Measurements from ENCODE around the gene PKP3. TPM values are rescaled to one million over a fixed set of nuclear protein-coding genes. Genes with fewer than 3 reads are reported as not detected.

The PKP3 gene
- total and polyA plus RNA-seq, 2 donors (not counting 1 experiment from before 2014, with no cell fraction given) = 0.78 TPM; not detected in 1

GRCh38 chr11:432501-433100 lies 38.6 kb downstream of the PKP3 start:
- Mint-ChIP-seq H3K4me1 (peaks cover 3% of the 10 kb centered on the region), H3K27me3 (no peaks in the 10 kb centered on the region), H3K9me3 (ENCODE audit: insufficient read depth) (no peaks in the 10 kb centered on the region), H3K4me3 (no peak overlapping the region), H3K27ac (no peak overlapping the region)
- H3K36me3 ChIP-seq (replicated peaks in 1 of 2; ENCODE audit: control extremely low read depth in 1 of 2, control insufficient read depth in 1 of 2, extremely low read depth in 1 of 2, insufficient read depth in 2 of 2, low read length in 1 of 2) = no peaks in the 10 kb centered on the region
- no peaks in the 10 kb centered on the region for H4K20me1 ChIP-seq (ENCODE audit: control insufficient read depth, insufficient read depth, low read length, poor library complexity, severe bottlenecking)
- intact Hi-C loops (cut with micrococcal nuclease) = no loop called here
- ATAC-seq (ENCODE audit: low read depth) = no peak
- H3K4me3 ChIP-seq (ENCODE audit: control extremely low read depth in 1 of 5, extremely low read depth in 1 of 5, insufficient read depth in 1 of 5, low read depth in 2 of 5, low read length in 4 of 5) = no peak overlapping the region
- no peak for DNase-seq
- H3K27me3 ChIP-seq (replicated peaks in 1 of 4; ENCODE audit: control extremely low read depth in 1 of 4, control insufficient read depth in 3 of 4, insufficient read depth in 4 of 4, low read length in 3 of 4) = no peaks in the 10 kb centered on the region
- no peaks in the 10 kb centered on the region for H3K9me3 ChIP-seq (ENCODE audit: control extremely low read depth in 1 of 3, control insufficient read depth in 2 of 3, insufficient read depth in 1 of 3, low read length in 2 of 3)
- TF ChIP-seq EZH2 (IDR thresholded peaks at IDR 0.05; ENCODE audit: borderline replicate concordance, insufficient read depth, low read depth, low read length, poor library complexity, severe bottlenecking) = no peak
- TF ChIP-seq, protein P1, sequence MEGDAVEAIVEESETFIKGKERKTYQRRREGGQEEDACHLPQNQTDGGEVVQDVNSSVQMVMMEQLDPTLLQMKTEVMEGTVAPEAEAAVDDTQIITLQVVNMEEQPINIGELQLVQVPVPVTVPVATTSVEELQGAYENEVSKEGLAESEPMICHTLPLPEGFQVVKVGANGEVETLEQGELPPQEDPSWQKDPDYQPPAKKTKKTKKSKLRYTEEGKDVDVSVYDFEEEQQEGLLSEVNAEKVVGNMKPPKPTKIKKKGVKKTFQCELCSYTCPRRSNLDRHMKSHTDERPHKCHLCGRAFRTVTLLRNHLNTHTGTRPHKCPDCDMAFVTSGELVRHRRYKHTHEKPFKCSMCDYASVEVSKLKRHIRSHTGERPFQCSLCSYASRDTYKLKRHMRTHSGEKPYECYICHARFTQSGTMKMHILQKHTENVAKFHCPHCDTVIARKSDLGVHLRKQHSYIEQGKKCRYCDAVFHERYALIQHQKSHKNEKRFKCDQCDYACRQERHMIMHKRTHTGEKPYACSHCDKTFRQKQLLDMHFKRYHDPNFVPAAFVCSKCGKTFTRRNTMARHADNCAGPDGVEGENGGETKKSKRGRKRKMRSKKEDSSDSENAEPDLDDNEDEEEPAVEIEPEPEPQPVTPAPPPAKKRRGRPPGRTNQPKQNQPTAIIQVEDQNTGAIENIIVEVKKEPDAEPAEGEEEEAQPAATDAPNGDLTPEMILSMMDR (IDR thresholded peaks at IDR 0.05) = no peak
- no peak overlapping the region for H3K9ac ChIP-seq (ENCODE audit: low read length)
- H3K79me2 ChIP-seq (ENCODE audit: control insufficient read depth, insufficient read depth, low read length) = no peaks in the 10 kb centered on the region
- no peaks in the 10 kb centered on the region for H3K4me1 ChIP-seq (ENCODE audit: control insufficient read depth in 2 of 2, insufficient read depth in 2 of 2, low read length in 2 of 2)
- no peak overlapping the region for H3K4me2 ChIP-seq (replicated peaks; ENCODE audit: low read depth, low read length, poor library complexity, severe bottlenecking)
- no peak overlapping the region for H3K27ac ChIP-seq (ENCODE audit: low read length in 2 of 2)
- ChIA-PET CTCF (no interaction called here), POLR2A (no interaction called here)
- no peak overlapping the region for H2AFZ ChIP-seq (ENCODE audit: insufficient read depth, low read depth, low read length, poor library complexity, severe bottlenecking)
- 94% methylated on average over 20 of the region's 20 CpGs for WGBS (ENCODE audit: insufficient coverage)

GRCh38 chr11:433111-433510 lies 39.1 kb downstream of the PKP3 start:
- Histone ChIP-seq H3K4me2 (replicated peaks; ENCODE audit: low read depth, low read length, poor library complexity, severe bottlenecking) (no peak overlapping the region), H2AFZ (ENCODE audit: insufficient read depth, low read depth, low read length, poor library complexity, severe bottlenecking) (no peak overlapping the region), H3K36me3 (replicated peaks in 1 of 2; ENCODE audit: control extremely low read depth in 1 of 2, control insufficient read depth in 1 of 2, extremely low read depth in 1 of 2, insufficient read depth in 2 of 2, low read length in 1 of 2) (no peaks in the 10 kb centered on the region), H4K20me1 (ENCODE audit: control insufficient read depth, insufficient read depth, low read length, poor library complexity, severe bottlenecking) (no peaks in the 10 kb centered on the region), H3K27ac (ENCODE audit: low read length in 2 of 2) (no peak overlapping the region), H3K4me3 (ENCODE audit: control extremely low read depth in 1 of 5, extremely low read depth in 1 of 5, insufficient read depth in 1 of 5, low read depth in 2 of 5, low read length in 4 of 5) (no peak overlapping the region), H3K9me3 (ENCODE audit: control extremely low read depth in 1 of 3, control insufficient read depth in 2 of 3, insufficient read depth in 1 of 3, low read length in 2 of 3) (no peaks in the 10 kb centered on the region), H3K79me2 (ENCODE audit: control insufficient read depth, insufficient read depth, low read length) (no peaks in the 10 kb centered on the region), H3K4me1 (ENCODE audit: control insufficient read depth in 2 of 2, insufficient read depth in 2 of 2, low read length in 2 of 2) (no peaks in the 10 kb centered on the region), H3K9ac (ENCODE audit: low read length) (no peak overlapping the region), H3K27me3 (replicated peaks in 1 of 4; ENCODE audit: control extremely low read depth in 1 of 4, control insufficient read depth in 3 of 4, insufficient read depth in 4 of 4, low read length in 3 of 4) (no peaks in the 10 kb centered on the region)
- intact Hi-C loops (cut with micrococcal nuclease) = no loop called here
- DNase-seq (no peak), ATAC-seq (ENCODE audit: low read depth) (no peak)
- Mint-ChIP-seq H3K4me3 (no peak overlapping the region), H3K27ac (no peak overlapping the region), H3K4me1 (peaks cover 3% of the 10 kb centered on the region), H3K27me3 (no peaks in the 10 kb centered on the region), H3K9me3 (ENCODE audit: insufficient read depth) (no peaks in the 10 kb centered on the region)
- ChIA-PET CTCF (no interaction called here), POLR2A (no interaction called here)
- no peak for TF ChIP-seq EZH2 (IDR thresholded peaks at IDR 0.05; ENCODE audit: borderline replicate concordance, insufficient read depth, low read depth, low read length, poor library complexity, severe bottlenecking)
- TF ChIP-seq, protein P1 (IDR thresholded peaks at IDR 0.05) = no peak
- WGBS (ENCODE audit: insufficient coverage) = 96% methylated on average over 17 of the region's 17 CpGs
